GM04504 (cell line): ENCODE measurements around the gene ENTR1.
"Not testable (repeated sequence)": the region's sequence is repeated elsewhere in the genome, so short reads cannot be mapped to it uniquely, and the experiment has no call there.

ENCODE experiments used
- DNase-seq: peaks from one replicate; pipeline ENCODE4 v3.0.0-alpha.2; 2012; ENCODE audit warnings: low read depth

Gene ENTR1

DNA sequence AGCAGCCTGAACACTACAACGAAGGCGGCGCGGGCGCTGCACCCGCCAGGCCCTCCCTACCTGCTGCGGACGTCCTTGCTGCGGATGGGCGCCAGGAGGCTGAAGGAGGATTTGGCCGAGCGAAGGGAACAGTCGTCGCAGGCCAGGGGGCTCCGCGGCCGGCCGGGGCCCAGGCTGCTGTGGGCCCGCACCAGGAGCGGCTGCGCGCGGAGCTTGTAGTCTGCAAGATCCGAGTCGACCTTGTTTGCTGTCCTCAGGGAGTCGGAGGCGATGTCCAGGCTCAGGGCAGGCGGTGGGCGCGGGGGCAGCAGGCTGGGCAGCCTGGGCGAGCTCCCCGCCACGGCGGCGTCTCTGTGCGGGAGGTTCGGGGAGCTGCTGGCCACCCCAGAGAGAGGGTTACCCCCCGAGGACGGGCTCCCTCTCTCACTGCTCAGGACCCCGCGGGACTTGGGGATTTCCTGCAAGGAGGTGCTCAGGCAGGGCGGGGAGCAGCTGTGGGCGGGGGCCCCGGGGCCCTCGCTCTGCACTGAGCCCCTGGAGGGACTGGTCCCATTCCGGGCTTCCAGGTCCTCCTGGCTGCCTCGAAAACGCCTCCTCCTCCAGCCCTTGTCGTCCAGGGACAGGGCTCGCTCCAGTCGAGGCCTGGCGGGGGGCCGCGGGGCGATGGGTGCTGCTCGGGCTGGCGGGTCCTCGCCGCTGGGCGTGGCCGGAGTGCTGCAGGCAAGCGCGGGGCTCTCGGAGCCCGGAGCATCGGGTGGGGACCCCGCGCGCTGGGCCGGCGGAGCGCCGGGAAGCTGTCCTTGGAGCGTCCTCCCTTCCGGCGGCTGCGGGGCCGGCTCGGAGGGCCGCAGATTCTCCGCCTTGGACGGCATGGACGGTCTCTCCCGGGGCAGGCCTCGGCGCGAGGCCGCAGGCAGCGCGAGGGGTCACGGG lies 28.4 kb upstream of the ENTR1 start:
- peak; percentile 2 for DNase-seq

DNA sequence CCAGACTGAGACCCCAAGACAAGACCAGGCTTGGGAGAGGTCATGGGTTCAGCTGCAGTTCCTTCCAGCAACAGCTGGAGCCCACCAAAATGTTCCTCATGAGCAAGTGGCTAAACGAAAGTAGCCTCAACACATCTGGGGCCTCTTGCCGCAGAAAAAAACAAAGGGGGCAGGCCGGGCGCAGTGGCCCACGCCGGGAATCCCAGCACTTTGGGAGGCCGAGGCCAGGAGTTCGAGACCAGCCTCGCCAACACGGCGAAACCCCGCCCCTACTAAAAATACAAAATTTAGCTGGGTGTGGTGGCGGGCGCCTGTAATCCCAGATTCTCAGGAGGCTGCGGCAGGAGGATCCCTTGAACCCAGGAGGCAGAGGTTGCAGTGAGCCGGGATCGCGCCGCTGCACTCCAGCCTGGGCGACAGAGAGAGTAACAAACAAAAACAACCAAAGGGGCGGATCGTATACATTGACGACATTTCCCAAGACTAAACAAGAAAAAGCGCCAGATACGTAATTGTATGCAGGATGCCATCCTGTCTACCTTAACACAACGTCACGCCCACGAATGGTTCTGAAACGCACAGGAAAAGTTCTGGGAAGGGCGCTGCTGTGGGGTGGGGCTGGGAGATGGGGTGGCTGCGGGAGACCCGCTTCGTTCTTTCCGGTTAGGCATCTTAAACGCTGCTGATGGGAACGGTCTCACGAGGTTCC lies 27.6 kb upstream of the ENTR1 start:
- peak; percentile 5 for DNase-seq

DNA sequence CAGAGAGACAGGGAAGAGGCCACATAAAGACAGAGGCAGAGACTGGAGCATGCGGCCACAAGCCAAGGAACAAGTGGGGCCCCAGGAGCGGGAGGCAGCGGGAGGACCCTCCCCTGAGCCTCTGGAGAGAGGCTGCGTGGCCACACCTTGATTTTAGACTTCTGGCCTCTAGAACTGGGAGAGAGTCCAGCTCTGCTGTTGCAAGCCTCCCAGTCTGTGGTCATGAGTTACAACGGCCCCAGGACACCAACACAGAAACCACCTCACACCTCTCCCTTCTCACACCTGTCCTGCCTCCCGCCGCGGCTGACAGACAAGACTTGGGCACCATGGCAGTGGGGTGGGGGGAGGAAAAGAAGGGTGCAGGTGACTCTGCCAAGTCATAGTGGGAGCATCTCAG lies 27.0 kb upstream of the ENTR1 start:
- DNase-seq, result peak; percentile 24

DNA sequence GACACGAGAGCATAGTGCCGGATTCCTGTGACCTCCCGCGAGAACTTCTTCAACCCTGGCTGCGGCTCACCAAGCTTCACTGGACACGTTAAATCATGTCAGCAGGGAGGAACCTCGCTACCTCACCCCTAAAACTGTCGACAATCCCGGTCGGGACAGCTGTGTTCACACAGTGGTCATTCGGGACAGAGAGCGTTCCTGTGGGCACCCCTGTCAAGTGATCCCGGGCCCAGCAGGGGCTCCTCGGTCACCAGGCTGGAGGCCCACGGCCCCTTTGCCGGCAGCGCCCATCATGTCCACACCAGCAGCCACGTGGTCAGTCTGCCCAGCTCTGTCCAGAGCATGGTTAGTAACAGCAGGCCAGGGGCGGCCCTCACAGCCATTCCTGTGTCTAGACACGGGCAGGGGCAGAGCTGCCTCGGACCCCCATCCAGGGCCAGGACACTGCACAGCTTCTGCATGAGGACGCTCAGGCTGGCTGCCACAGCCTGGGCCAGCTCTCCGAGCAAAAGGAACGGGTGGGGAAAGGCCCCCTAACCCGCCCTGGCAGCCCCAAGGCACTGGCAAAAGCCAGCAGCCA lies 25.7 kb upstream of the ENTR1 start:
- no peak for DNase-seq

DNA sequence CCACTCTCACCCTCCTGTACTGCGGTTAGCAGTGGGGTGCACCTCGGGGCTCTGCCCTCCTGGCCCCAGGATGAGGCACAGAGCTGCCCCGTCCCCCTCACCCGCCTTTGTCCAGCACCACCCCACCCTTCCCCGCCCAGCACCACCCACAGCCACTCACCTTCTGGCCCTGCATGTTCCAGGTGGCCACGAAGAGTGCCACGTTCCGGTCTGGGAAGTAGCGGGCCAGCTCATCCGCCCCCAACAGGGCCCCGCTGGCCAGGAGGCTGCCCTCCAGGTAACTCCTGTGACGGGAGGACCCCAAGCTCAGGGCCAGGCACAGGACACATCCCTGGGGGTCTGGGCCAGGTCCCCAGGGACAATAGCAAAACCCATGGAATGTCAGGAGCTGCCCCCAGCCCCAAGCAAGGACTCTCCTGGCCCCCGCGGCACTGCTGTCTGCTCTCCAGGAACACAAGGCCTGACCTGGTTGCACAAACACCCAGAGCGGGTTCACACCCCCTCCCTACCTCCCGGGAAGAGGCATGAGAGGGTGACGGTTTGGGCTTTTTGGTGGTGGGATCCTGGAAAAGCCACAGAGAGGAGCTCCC lies 24.3 kb upstream of the ENTR1 start:
- no peak for DNase-seq

DNA sequence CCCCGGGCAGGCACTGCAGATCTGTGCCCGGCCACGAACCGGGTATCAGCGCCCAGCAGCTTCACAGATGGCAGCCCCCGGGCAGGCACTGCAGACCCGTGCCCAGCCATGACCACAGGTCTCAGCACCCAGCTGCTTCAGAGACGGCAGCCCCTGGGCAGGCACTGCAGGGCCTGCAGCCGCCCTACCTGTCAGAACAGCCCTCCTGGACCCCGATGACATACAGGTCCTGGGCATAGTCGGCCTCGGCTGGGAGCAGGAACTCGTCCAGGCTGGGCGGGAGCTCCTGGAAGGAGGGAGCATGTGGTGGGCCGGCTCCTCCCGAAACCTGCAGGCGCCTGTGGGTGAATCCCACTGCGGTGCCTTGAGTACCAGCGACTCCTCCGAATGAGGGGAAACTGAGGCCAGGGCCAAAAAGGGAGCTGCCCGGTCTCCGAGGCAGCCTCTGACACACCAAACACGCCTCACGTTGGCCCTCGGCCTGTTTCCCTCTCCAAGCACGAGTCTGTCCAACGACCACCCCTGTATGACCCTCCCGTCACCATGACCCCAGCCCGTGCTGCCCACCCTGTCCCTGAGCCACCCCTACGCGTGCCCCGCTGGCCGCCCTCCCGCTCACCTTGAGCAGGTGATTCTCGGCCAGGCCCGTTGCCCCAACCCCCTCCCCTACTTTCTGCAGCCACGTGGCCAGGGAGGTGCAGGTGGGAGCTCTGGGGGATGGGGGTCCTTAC lies 23.6 kb upstream of the ENTR1 start:
- DNase-seq, result no peak

DNA sequence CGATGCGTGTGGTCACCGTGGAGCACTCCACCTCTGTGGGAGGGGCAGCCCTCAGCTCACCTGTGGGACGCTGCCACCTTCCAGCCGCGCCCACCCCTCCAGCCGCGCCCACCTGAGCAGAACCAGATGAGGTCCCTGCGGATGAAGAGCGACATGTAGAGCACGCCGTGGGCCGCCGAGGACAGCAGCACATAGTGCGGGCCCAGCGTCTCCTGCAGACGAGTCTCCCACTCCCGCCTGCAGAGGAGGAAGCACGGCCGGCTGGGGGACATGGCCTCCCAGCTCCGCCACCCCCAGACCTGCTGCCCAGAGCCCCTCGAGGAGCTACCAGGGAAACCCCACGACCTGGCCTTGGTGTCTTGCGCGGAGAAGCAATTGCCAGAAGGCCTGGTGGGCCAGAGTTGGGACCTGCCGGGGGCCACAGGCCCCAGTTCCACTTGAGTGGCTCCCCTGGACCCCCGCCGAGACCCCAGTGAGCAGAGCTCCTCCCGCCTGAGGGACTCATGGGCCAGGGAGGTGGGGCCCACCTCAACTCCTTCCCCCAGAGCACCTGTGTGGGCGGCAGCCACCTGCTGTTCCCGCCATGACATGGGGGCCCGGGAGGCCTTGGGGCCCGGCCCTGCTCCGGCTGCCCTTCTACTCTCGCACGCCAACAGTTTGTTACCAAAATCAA lies 22.8 kb upstream of the ENTR1 start:
- DNase-seq, result no peak

DNA sequence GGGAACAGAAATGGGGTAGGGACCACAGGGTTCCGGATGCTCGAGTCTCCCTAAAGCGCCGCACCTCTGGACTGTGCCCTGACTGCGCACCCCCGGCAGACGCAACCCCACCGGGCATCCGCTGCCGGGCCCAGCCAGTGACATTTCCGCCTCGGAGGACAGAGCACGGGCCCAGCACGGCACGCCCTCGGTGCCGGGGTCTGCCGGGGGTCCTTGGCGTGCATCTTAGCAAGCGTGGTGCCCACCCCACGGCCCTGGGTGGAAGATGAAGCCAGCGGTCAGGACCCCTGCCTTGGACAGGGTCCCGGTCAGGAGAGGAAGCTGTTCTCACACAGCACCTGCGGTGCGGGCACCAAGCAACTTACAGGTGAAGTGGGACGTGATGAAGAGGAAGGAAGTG lies 22.2 kb upstream of the ENTR1 start:
- no peak for DNase-seq

DNA sequence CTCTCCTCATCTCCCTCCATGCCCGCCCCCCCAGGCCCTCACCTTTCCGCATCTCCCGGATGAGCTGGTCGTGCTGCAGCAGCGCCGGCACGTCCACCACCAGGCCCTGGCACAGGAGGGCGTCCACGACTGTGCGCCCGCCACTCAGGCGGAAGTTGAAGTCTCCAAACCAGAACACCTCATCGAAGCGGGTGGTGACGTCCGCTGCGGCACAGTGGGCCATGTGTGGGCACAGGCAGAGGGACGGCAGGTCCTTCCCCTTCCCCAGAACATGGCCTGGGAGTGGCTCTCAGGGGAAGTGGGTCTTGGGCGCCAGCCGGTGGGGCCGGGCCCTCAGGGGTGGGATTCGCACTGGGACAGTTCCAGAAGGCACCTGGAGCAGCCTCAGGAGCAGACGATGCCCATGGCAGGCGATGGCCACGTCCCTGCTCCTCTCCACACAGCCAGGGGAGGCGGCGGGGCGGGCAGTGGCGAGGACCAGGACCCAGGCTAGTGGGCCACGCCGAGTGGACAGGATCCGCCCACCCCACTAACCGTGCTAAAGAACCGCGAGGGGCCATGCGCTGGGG lies 21.5 kb upstream of the ENTR1 start:
- no peak for DNase-seq

DNA sequence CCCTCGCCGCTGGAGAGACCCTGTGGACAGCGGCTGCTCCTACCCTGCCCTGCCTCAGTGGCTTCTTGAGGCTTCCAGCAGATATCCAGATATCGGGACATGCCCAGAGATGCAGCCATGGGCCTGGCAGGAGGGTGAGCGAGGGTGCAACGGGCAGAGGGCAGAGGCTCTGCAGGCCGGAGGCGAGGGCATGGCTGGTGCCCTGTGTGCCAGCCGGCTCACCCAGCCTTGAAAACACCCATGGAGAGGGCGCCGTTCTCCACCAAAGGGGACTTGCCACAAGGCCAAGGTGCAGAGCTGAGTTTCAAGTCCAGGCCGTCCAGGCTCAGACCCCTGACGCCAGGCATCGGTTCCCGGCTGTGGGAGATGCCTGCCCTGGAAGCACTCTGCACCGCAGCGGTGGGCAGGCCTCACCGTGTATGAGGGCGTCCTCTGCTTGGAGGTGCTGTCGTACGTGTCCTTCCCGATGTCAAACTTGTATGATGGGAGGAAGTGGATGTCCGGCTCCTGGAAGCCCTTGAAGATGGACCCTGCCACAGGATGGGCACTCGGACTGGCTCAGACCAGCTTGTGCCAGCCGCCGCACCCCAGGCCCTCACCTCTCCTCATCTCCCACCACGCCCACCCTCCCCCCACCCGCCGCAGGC lies 20.3 kb upstream of the ENTR1 start:
- no peak for DNase-seq

DNA sequence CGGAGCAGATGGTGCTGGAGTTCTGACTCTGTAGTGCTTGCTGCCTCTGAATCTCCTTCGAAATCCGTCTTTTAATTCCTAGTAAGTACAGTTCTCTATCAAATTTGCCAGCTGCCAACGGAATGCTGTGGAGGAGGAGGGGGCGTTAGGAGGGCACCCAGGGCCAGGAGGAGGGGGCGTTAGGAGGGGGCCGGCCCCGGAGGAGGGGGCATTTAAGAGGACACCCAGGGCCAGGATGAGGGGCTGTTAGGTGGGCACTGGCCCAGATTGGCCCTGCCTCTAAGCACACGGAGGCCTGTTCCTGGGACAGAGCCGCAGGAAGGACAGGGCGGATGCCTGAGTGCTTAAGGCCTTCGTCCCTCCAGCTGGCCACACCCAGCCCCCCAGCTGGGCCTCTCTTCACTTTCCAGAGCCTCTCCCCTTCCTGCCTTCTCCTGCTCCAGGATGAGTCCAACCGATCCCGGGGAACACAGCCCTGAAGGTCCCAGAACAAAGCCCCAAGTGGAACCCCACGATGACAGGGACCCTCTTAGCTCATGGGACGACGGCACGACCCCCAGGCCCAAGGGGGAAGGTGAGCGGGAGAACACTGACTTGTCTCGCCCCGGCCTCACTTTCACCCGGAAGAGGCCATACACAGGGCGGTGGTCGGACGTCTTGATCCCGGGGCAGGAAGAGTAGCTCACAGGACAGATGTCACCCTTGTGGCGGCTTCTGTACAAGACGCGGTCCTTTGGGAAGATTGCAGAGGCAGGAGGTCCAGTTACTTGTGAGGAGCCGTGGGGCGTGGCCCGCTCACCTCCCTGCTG lies 19.5 kb upstream of the ENTR1 start:
- DNase-seq, result no peak

DNA sequence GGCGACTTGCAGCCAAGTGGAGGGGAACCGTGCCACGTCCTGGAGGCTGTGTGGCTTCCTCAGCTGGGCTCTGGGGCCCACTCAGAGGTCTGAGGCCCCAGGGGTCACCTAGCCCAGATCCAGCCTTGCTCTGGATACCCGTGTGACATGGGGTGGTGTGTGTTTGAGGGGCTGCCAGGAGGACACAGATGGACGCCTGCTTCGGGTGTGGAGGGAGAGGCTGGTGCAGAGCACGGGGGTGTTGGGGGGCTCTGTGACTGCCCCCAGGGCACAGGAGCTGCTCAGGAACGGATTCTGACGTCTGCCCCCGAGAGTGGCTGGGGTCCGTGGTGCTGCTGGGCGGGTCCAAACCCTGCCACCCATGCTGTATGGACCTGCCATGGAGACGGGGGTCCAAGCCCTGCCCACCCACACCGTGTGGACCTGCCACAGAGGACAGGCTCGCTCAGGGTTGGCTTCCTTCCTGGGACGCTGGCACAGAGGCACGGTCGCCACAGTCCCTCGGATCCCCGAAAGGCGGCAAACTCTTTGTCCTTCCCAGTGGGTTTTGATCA lies 18.7 kb upstream of the ENTR1 start:
- DNase-seq, result no peak

DNA sequence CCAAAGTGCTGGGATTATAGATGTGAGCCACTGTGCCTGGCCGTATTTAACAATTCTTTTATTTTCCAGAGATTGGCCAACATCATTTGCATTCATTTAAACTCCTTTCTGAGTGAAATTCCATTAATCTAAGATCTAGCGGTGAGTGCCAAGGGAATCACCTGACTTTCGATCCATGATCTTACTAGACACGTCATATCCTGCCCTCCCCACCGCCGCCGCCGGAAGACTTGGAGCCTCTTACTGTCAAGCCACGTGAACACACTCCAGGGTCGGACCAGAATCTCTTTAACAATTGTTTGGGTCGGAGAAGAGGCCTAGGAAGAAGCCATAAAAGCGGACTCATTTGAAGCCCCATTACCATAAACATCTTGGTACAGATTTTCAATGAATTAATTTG lies 16.4 kb upstream of the ENTR1 start:
- no peak for DNase-seq

DNA sequence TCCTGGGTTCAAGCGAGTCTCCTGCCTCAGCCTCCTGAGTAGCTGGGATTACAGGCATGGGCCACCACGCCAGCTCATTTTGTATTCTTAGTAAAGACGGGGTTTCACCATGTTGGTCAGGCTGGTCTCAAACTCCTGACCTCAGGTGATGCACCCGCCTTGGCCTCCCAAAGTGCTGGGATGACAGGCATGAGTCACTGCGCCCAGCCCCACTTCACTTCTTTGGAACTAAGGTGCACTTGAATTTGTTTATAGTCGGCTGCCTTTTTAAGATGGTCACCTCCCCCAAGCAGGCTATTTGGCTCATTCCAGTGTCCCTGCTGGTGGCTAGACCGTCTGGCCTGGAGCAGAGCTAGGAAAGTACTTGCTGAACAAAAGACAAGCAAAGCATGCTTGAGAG lies 15.0 kb upstream of the ENTR1 start:
- DNase-seq, result not testable (repeated sequence)

DNA sequence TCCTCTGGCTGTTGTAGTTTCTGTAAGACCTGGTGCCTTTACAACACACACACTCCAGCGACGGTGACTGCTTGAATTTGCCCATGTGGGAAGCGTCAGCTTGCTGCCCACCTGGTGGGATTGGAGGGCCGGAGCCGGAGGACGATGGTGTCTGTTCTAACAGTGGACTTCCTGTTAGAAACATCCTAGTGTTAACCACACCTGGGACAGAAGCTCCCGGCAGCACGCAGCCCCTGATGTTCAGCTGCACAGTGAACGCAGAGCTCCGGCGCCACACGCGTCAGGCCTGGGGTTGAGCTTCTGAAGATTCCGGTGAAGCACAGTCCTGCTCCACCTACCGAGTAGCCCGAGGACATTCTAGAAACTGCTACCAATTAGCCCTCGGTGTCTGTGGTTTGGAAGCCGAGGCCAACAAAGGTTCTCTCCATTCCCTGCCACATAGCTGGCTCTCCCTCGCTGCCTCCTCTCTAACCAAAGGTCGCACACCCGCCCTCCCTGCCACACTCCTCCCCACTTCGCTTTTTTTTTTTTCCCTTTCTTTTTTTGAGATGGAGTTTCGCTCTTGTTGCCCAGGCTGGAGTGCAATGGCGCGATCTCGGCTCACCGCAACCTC lies 14.4 kb upstream of the ENTR1 start:
- DNase-seq, result no peak

DNA sequence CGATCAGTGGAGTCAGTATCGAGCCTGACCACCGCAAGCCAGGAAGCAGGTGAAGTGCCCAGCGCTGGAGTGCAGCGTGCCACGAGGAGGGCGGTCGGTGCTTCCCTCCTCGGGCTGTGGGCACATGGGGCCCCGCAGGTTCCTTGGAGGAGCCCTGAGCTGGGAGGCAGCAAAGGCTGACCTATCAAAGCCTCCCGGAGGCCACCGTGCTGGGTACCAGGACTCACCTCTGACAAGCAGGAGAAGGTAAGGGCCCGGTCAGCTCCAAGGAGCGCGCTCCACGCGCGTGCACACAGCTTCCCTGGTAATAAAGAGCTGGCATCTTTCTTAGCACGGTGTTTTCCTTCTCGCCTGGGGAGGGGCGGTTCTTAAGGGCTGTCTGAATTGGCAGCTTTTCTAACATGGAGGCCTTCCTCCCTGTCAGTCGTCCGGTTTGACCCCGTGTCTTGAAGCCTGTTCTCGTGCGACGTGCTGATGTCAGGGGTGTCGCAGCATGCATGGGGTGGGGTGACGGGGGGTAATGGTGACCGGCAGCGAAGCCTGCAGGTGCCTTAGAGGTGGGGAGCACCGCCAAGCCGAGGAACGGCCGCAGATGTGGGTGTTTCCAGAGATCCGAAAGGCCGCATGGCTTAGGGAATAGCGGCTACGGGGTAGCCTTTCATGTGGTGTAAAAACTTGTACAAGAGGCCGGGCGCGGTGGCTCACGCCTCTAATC lies 13.2 kb upstream of the ENTR1 start:
- no peak for DNase-seq

DNA sequence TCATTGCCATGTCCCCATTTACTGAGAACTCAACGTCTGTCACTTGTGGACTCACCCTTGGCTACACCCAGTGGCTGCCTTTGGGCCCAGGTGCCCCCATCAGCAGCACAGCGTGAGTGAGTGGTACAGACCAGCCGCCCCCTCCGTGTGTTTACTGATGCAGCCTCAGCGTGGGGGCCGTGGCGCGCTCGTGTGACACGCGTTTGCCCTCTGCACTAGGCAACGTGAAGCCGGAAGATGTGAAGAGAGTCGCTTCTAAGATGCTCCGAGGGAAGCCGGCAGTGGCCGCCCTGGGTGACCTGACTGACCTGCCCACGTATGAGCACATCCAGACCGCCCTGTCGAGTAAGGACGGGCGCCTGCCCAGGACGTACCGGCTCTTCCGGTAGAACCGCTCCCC lies 12.5 kb upstream of the ENTR1 start:
- DNase-seq, result no peak

DNA sequence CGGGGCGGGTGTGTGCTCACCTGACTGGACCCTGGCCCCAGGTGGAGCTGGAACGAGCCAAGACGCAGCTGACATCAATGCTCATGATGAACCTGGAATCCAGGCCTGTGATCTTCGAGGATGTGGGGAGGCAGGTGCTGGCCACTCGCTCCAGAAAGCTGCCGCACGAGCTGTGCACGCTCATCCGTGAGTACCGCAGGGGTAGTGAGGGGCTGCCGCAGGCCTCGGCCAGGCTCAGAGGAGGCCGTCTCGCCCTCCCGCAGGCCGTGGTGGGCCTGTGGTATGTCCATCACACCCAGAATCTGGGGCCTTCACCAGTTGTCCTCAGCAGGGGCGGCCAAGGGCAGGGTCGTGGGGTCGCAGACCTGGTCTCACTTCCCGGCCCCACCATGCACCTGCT lies 11.4 kb upstream of the ENTR1 start:
- no peak for DNase-seq
